8988T (cell line): ENCODE measurements around the gene RAD51AP1.

Source experiments
- DNase-seq: peaks from one replicate; pipeline ENCODE4 v3.0.0; 2011

Gene RAD51AP1

GRCh38 chr12:4553943-4554342 is 15.3 kb downstream of the RAD51AP1 start:
- DNase-seq = no peak

DNA sequence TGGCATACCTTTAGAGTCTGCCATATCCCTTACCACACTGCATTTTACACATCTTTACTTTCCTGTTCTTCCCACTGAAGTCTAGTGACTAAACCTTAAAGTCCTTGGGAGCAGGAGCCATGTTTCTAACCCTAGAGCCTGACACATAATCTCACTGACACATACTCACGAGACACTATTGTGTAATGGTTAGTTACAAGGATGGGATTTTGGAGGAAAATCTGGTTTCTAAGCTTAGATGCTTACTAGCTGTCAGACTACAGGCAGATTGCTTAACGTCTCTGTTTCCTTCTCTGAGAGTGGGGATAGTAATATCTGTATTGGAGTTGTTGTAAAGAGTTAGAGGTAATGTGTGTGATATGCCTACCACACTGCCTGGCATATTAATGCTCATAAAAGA is 17.1 kb downstream of the RAD51AP1 start:
- no peak for DNase-seq

DNA sequence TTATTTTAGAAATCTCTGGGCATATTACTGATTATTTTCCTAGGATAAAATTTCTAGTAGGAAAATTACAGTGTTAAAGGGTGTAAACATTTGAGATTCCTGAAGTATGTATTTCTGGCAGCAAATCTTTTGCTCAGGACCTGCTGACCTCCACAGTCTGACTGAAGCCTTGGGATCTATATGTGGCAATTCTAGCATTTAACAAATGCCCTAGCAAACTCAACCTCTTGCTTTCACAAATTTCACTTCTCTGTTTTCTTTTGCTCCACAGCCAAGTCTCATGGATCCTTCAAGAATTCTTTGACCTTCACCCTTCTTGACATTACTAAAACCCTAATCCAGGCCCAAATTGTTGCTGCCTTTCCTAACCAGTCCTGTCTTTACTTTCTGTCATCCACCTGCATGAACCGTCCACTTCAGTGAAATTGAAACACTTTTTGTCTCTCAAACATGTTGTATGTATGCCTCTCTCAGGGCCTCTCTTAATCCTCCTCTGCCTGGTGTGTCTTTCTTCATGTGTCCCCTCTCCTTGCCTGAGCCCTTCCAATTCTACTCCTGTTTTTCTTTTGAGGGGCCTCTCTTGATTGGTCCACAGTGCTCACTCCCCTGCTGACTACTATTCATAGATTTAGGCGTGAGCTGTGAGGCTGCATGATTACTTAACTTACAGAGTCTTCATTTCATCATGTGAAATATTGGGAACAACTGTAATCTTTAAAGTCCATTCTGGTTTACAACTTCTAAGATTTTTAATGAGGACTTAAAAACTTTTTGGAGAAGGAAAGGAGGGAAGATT is 18.2 kb downstream of the RAD51AP1 start:
- no peak for DNase-seq

- DNase-seq = no peak
Measured at GRCh38 chr12:4557586-4557985, 18.9 kb downstream of the RAD51AP1 start.

DNA sequence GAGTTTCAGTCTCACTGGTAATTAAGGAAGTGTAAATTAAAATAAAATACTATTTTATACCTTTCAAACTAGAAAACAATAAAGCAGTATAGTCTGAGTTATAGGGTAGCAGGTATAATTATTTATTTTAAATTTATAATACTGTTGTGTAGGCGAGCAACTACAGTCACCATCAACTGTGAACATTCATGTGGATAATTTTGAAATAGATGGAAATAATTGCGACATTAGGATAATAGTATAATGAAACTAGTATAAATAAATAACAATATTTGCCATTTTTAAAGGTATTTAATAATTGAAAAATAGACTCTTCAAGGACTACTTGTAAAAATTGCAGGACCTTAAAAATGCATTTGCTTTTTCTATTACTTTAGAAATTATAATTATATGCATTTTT is 19.5 kb downstream of the RAD51AP1 start:
- DNase-seq = no peak

DNA sequence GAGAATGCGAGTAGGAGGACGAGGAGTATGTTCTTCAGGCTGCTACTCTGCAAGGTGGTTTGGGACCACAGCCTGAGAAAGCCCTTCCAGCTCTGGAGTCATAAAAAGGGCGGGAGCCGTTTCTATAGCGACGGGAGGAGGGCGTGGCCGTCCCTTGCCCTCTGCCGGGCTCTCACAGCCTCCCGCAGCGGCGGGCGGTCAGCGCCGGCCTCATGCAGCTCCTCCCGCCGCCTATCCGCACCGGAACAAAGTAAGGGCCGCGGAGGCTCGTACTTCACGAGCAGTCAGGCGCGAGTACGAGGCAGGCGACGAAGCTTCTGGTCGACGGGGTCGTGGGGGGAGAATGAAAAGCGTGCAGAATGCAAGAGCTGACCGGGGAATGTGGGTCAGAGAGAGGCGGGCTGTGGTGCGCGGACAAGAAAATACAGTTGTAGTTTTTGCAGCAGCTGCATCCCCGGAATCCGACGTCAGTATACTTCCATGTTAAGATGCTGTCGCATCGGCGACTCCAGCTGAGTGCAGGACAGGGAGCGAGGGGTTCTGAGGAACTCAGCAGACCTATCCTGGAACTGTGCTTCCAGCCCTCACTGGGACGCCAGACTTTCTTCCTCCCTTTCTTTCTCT is 23.5 kb downstream of the RAD51AP1 start, which contains the start of gene DYRK4:
Gene DYRK4, plus strand, starts transcription at position 175 of the 624 bp plus-strand sequence. Its CDS starts 38 bp downstream, at position 213.
- no peak for DNase-seq

DNA sequence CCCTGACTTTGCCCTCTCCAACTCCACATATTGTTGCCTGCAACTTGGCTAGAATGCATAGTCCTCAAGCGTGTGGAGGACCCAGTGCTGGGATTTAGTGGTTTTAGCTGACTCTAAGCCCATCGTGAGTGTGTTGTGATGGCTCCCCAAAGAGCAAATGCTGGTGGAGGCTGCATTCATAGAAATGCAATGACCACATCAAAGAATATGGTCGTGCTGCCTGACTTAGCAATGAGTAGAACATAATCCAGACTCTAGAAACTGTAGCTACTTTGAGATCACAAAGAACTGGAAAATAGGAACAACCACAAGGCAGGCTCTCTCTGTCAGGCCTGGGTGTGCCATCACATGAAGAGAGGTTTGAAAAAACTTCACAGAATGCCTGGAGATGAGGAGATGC is 24.6 kb downstream of the RAD51AP1 start:
- DNase-seq = no peak

GRCh38 chr12:4564818-4565217 is 26.1 kb downstream of the RAD51AP1 start:
- no peak for DNase-seq

GRCh38 chr12:4566474-4566873 is 27.8 kb downstream of the RAD51AP1 start:
- DNase-seq = no peak

DNA sequence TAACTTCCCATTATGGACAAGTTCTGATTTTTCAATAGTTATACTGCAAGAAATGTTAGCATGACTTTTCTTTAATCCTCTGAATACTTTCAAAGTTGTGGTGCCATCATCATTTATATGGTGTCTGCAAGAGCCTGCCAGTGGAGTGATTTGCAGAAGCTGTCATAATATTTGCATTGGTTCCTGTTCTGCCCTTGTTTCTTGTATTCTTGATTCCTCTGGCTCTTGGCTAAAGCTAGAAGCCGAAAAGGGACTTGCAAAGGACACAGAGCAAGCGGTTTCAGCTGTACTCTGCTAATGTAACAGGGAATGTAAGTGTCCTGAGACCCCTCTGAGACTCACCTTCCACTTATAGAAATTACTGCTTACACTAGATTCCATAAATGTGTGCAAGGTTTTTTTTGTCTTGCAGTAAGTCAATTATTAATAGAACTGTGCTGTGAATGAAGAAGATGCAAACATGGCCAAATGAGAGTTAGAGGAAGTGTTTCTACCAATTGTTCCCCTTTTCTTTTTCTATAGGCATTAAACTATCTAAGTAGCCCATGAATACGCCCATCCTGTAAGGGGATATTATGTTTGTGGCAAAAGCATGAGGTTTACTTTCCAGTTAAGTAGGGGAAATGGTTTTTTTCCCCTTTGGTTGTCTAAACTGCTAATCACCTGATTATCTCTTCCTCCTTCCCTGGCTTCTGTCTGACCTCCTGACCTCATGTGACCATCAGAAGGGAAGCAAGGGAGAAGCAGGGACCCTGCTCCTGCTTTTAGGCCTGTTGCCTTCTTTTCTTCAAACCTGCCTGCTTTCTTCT is 28.6 kb downstream of the RAD51AP1 start:
- no peak for DNase-seq

DNA sequence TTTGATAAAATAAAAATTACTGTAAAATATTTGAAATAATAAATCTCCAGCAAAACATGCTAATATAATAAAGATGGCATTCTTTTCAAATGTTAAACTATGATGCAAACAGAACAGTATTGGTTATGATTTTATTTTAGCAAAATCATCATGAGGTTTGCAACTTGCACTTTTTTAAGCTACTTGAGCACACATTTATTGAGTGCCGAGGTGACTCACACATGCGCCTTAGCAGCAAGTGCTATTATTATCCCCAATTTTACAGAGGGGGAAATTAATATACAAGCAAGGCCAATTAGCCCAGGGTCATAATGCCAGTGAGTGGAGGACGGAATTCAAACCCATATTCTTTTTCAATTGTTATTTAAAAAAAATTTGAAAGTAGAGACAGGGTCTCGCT is 30.6 kb downstream of the RAD51AP1 start:
- DNase-seq = no peak

DNA sequence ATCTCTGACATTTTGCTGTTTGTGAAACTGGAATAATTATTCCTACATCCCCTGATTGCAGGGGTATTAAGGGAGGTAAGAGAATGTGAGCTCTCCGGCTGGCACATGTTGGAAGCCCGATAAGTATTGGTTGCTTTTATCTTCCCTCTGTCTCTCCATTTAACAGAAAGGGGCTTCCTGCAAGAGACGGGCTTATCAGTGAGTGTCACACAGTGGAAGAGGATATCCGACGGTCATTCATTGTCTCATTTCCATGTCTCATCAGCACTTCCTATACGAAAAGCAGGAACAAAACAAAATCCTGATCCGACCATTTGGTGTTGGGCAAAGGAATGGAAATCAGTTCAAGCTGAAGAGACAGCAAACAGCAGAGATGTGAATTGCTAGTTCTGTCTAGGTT is 34.0 kb downstream of the RAD51AP1 start:
- DNase-seq = no peak

DNA sequence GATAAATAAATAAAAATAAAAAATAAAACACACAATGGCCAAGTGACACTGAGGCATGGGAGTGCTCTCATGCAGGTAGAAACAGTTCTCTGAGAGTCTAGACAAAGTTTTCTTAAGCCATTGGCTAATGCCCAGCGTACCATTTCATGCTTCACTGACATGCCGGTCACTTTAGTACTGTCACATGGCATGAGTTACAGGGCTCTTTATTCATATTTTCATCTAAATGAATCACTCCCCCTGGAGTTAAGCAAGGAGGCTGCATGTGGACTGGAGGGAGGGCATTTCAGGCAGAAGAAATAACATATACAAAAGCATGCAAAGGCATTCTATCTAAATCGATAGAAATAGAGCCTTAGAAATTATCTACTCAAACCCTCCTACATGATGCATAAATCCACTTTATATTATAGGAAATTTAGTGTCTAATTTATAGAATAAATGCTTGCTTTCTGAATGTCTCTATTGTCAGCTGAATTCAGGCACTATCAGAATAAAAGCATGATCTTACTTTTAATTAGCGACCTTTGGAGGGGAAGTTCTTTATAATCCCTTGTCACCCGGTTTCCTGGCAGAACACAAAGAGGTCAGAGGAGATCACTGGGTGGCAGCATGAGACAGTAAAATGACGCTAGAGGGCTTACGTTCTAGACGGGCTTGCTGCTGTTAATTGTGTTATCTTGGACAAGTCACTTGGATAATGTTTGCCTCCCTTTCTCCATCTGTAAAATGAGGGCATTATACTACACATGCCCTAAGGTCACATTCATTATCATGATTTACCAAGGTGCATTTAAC is 40.8 kb downstream of the RAD51AP1 start:
- DNase-seq = no peak

DNA sequence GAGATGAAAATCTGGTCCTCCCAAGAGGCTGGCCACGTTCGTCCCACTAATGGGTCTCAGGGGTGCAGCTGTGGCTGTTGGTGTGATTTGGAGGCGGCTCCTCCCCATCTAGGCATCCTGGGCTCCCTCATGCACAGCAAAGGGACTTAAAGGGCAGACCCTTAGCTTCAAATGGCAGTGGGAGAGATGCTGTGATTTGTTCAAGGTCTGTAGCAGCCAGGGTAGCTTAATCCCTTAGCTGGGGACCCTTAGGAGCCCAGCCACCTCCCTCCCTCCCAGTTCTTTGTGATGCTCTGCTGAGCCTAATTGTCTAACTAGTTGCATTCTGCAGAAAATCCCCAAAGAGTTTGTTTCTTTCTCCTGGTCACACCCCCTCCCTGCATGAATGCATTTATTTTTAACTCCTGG is 41.6 kb downstream of the RAD51AP1 start:
- no peak for DNase-seq

DNA sequence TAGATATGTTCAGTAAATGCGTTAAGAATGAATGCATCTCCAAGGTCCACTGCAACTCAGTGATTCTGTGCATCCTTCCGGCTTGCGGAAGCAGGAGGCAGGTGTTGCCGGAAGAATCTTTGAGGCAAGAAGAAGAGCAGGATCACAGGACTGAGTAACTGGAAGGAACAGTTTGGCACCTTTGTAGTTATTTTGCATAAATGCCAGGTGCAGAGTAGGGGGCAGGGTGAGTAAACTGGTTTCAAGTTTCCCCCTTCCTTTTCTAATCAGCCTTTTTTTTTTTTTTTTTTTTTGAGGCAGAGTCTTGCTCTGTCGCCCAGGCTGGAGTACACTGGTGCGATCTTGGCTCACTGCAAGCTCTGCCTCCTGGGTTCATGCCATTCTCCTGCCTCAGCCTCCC is 45.6 kb downstream of the RAD51AP1 start:
- no peak for DNase-seq

- no peak for DNase-seq
Measured at GRCh38 chr12:4584896-4585295, 46.2 kb downstream of the RAD51AP1 start.

- DNase-seq = no peak
Measured at GRCh38 chr12:4586500-4586899, 47.8 kb downstream of the RAD51AP1 start.

- no peak for DNase-seq
Measured at GRCh38 chr12:4587108-4587507, 48.4 kb downstream of the RAD51AP1 start.

DNA sequence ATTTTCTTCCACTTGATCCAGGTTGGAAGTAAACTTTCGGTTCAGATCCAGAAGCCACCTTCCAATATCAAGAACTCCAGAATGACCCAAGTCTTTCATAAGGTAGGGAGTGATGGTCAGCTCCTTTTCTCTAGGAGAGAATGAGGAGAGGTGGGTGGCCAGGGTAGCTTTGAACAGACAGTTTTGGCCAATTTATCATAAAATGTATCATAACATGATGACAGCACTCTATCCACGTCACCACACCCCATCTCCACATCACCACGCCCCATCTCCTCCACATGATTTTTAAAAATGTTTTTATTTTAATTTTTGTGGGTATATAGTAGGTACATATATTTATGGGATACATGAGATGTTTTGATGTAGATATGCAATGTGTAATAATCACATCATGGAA is 50.2 kb downstream of the RAD51AP1 start:
- no peak for DNase-seq

- DNase-seq = no peak
Measured at GRCh38 chr12:4589941-4590340, 51.3 kb downstream of the RAD51AP1 start.

DNA sequence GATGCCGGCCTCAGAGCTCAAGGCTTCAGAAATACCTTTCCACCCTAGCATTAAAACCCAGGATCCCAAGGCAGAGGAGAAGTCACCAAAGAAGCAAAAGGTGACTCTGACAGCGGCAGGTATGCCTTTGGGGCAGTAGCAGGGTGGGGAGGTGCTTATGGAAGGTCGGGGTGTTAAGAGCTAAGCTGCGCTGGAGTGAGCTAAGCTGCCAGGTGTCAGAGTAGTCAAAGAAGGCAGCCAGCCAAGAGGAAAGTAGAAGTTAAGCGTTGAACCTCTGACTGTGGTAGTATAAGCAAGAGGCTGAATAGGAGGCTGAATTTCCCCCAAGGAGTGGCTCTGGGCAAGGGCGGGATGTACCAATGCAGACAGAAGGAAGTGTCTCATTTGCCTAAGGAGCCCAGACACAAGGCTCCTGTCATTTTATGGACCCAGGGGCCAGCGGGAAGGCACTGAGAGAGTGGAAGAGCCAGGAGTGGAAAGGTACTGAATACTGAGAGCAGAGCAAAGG is 52.5 kb downstream of the RAD51AP1 start:
- DNase-seq = no peak

DNA sequence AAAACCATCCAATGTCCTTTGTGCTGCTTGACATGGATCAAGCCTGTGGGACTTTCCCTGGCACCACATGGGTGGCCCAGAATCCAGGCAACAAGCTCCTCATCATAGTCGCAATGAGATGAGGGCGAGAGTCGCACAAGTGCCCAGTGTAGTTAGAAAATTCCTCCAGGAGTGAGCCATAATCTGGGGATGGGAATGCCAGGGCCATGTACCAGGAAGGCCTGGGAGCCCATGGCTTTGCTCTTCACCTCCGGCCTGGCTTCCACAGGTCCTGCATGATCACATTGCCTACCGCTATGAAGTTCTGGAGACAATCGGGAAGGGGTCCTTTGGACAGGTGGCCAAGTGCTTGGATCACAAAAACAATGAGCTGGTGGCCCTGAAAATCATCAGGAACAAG is 57.2 kb downstream of the RAD51AP1 start:
- DNase-seq = no peak

DNA sequence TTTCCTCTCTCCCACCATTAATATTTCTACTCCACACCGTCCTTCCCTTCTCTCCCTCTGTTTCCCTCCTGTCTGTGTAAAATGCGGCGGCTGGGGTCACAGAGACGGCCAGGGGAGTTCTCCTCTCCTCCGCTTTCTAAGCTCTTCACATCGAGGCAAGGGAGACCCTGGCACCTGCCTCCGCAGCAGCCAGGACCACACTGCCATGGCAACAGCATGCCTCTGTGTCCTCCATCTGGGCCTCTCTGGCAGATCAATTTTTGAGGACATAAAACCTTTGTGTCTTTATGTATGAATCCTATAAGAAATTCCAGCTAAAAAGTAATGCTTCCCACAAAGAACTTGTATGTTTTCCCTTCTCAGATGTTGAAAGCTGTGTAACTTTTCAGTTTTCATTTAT is 64.7 kb downstream of the RAD51AP1 start:
- no peak for DNase-seq
